ENCODE data around the gene CYP2A6. TPM values are rescaled to one million over a fixed set of nuclear protein-coding genes. Genes with fewer than 3 reads are reported as not detected.
"Not testable (repeated sequence)": the region's sequence is repeated elsewhere in the genome, so short reads cannot be mapped to it uniquely, and the experiment has no call there.

Gene CYP2A6
- total RNA-seq, 1 donor from 2014 or later = not detected

GRCh38 chr19:40811478-40812341 lies 38.5 kb downstream of the CYP2A6 start:
- peak; percentile 85 for FAIRE-seq

GRCh38 chr19:40810649-40811408 lies 39.4 kb downstream of the CYP2A6 start:
- Histone ChIP-seq H3K36me3 (ENCODE audit: control insufficient read depth, insufficient read depth, low read length) (peaks cover 12% of the 10 kb centered on the region), H3K4me3 (ENCODE audit: low read depth, low read length) (peak overlapping the region; percentile 43)
- peak; percentile 58 for DNase-seq (ENCODE audit: low read depth)
- peak; percentile 32 for FAIRE-seq
- H3K27me3 ChIP-seq (ENCODE audit: control insufficient read depth, insufficient read depth, low read length) = not testable (repeated sequence)

More at GRCh38 chr19:40811478-40812341, 38.5 kb downstream of the CYP2A6 start:
- TF ChIP-seq CTCF (IDR thresholded peaks at IDR 0.05; ENCODE audit: insufficient read depth, low read length, severe bottlenecking) = peak; percentile 4
- peak overlapping the region; percentile 43 for H3K4me3 ChIP-seq (ENCODE audit: low read depth, low read length)
- H3K36me3 ChIP-seq (ENCODE audit: control insufficient read depth, insufficient read depth, low read length) = peaks cover 10% of the 10 kb centered on the region
- no peaks in the 10 kb centered on the region for H3K27me3 ChIP-seq (ENCODE audit: control insufficient read depth, insufficient read depth, low read length)
- no peak for DNase-seq (ENCODE audit: low read depth)

- DNase-seq (ENCODE audit: low read depth) = no peak
- no peak for TF ChIP-seq CTCF (IDR thresholded peaks at IDR 0.05; ENCODE audit: insufficient read depth, low read length, severe bottlenecking)
- peak overlapping the region; percentile 43 for H3K4me3 ChIP-seq (ENCODE audit: low read depth, low read length)
- FAIRE-seq = no peak
- peaks cover 12% of the 10 kb centered on the region for H3K36me3 ChIP-seq (ENCODE audit: control insufficient read depth, insufficient read depth, low read length)
- no peaks in the 10 kb centered on the region for H3K27me3 ChIP-seq (ENCODE audit: control insufficient read depth, insufficient read depth, low read length)
These were observed 40.1 kb downstream of the CYP2A6 start for GRCh38 chr19:40810160-40810559.

- TF ChIP-seq CTCF (IDR thresholded peaks at IDR 0.05; ENCODE audit: insufficient read depth, low read length, severe bottlenecking) = no peak
- DNase-seq (ENCODE audit: low read depth) (no peak), FAIRE-seq (no peak)
- no peak overlapping the region for H3K4me3 ChIP-seq (ENCODE audit: low read depth, low read length)
- peaks cover 14% of the 10 kb centered on the region for H3K36me3 ChIP-seq (ENCODE audit: control insufficient read depth, insufficient read depth, low read length)
- no peaks in the 10 kb centered on the region for H3K27me3 ChIP-seq (ENCODE audit: control insufficient read depth, insufficient read depth, low read length)
These were observed 40.7 kb downstream of the CYP2A6 start for GRCh38 chr19:40809358-40810086.

GRCh38 chr19:40808497-40808896 lies 41.8 kb downstream of the CYP2A6 start:
- DNase-seq (ENCODE audit: low read depth) = no peak
- no peak for TF ChIP-seq CTCF (IDR thresholded peaks at IDR 0.05; ENCODE audit: insufficient read depth, low read length, severe bottlenecking)
- Histone ChIP-seq H3K4me3 (ENCODE audit: low read depth, low read length) (no peak overlapping the region), H3K36me3 (ENCODE audit: control insufficient read depth, insufficient read depth, low read length) (peaks cover 14% of the 10 kb centered on the region), H3K27me3 (ENCODE audit: control insufficient read depth, insufficient read depth, low read length) (no peaks in the 10 kb centered on the region)
- no peak for FAIRE-seq

- DNase-seq (ENCODE audit: low read depth) (no peak), FAIRE-seq (no peak)
- no peak for TF ChIP-seq CTCF (IDR thresholded peaks at IDR 0.05; ENCODE audit: insufficient read depth, low read length, severe bottlenecking)
- Histone ChIP-seq H3K36me3 (ENCODE audit: control insufficient read depth, insufficient read depth, low read length) (peaks cover 14% of the 10 kb centered on the region), H3K4me3 (ENCODE audit: low read depth, low read length) (no peak overlapping the region), H3K27me3 (ENCODE audit: control insufficient read depth, insufficient read depth, low read length) (no peaks in the 10 kb centered on the region)
These were observed 42.3 kb downstream of the CYP2A6 start for GRCh38 chr19:40808021-40808325.
